HG03354 (cell line): Measurements from ENCODE around the gene C14orf132.

Experiments used
- ATAC-seq: cut with Tn5 transposase; IDR thresholded peaks from one replicate; pipeline ENCODE4 v1.9.1; 2021; ENCODE audit warnings: mild to moderate bottlenecking; ENCODE audit not compliant: unreplicated experiment, poor library complexity, severe bottlenecking

The C14orf132 gene

GRCh38 chr14:96136371-96137005, 97.3 kb downstream of the C14orf132 start:
- ATAC-seq, result no peak

GRCh38 chr14:96138241-96138640, 99.1 kb downstream of the C14orf132 start:
- ATAC-seq, result no peak

- no peak for ATAC-seq
Observed at GRCh38 chr14:96139169-96139568, 100.0 kb downstream of the C14orf132 start.

GRCh38 chr14:96139879-96140278, 100.7 kb downstream of the C14orf132 start:
- no peak for ATAC-seq

- ATAC-seq, result no peak
Observed at GRCh38 chr14:96140952-96141351, 101.8 kb downstream of the C14orf132 start.
